Measurements from ENCODE around the gene CDC20B.

GRCh38 chr5:55159763-55160492, 13.0 kb downstream of the CDC20B start, which contains the start of gene GPX8:
- TF ChIP-seq CTCF (IDR thresholded peaks at IDR 0.05; ENCODE audit: borderline replicate concordance, extremely low read depth, low read length, poor library complexity, severe bottlenecking) (peak; percentile 63), EZH2 (IDR thresholded peaks at IDR 0.05; ENCODE audit: borderline replicate concordance, low read depth, low read length, severe bottlenecking) (no peak)

Data from DND-41 (cell line).